ENCODE results near the gene CRTC3.
"Not testable (repeated sequence)": the region's sequence is repeated elsewhere in the genome, so short reads cannot be mapped to it uniquely, and the experiment has no call there.

DNA sequence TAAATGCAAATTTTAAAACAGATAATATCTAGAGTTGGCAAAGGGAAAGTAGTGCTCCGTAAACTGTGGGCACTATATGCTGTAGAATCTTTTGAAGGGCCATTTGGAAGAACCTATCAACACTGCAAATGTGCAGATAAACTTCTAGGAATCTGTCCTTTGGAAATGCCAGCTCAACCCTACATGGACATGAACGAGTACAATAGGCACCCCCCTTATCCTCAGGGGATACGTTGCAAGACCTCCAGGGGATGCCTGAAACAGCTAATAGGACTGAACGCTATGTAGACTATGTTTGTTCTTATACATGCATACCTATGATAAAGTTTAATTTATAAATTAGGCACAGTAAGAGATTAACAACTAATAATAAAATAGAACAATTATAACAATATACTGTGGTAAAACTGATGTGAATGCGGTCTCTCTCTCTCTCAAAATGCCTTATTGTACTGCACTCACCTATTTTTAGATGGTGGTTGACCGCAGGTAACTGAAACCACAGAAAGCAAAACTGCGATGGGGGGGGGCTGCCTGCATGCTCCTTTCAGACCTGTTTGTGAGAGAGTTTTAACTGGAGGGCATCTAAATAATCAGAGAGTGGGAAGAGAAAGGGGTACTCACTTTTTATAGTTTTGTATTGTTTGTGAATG lies 127.9 kb downstream of the CRTC3 start:
- TF ChIP-seq, protein P1, sequence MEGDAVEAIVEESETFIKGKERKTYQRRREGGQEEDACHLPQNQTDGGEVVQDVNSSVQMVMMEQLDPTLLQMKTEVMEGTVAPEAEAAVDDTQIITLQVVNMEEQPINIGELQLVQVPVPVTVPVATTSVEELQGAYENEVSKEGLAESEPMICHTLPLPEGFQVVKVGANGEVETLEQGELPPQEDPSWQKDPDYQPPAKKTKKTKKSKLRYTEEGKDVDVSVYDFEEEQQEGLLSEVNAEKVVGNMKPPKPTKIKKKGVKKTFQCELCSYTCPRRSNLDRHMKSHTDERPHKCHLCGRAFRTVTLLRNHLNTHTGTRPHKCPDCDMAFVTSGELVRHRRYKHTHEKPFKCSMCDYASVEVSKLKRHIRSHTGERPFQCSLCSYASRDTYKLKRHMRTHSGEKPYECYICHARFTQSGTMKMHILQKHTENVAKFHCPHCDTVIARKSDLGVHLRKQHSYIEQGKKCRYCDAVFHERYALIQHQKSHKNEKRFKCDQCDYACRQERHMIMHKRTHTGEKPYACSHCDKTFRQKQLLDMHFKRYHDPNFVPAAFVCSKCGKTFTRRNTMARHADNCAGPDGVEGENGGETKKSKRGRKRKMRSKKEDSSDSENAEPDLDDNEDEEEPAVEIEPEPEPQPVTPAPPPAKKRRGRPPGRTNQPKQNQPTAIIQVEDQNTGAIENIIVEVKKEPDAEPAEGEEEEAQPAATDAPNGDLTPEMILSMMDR (IDR thresholded peaks at IDR 0.05), result not testable (repeated sequence)
- TF ChIP-seq POLR2A (IDR thresholded peaks at IDR 0.05), result not testable (repeated sequence)

All from testis (tissue), 2 donors.